ENCODE measurements around the gene EDIL3.

DNA sequence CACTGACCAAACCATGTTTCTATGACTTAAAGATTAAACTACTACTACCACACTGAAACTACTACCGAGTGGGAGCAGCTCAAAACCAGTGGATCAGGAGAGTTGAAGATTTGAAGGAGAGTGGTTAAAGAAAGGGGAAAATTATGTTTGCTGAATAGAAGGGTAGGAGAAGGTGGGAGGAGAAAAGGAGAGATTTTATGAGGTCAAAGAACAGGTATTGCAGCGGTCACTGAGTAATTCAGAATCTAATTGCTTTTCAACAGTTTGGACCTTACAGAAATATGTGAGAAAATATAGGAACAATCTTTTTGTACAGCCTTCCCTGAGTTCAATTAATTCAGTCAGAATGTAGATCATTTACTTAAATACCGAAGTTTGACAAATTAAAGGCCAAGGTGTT is 24.6 kb downstream of the EDIL3 start:
- TF ChIP-seq POLR2A (IDR thresholded peaks at IDR 0.05; ENCODE audit: low read depth, low read length) (no peak), POLR2AphosphoS5 (IDR thresholded peaks at IDR 0.05; ENCODE audit: insufficient read depth, low read depth, low read length) (no peak), EZH2 (IDR thresholded peaks at IDR 0.05; ENCODE audit: borderline replicate concordance, low read depth, low read length, severe bottlenecking) (no peak)
- TF ChIP-seq, protein P1, sequence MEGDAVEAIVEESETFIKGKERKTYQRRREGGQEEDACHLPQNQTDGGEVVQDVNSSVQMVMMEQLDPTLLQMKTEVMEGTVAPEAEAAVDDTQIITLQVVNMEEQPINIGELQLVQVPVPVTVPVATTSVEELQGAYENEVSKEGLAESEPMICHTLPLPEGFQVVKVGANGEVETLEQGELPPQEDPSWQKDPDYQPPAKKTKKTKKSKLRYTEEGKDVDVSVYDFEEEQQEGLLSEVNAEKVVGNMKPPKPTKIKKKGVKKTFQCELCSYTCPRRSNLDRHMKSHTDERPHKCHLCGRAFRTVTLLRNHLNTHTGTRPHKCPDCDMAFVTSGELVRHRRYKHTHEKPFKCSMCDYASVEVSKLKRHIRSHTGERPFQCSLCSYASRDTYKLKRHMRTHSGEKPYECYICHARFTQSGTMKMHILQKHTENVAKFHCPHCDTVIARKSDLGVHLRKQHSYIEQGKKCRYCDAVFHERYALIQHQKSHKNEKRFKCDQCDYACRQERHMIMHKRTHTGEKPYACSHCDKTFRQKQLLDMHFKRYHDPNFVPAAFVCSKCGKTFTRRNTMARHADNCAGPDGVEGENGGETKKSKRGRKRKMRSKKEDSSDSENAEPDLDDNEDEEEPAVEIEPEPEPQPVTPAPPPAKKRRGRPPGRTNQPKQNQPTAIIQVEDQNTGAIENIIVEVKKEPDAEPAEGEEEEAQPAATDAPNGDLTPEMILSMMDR (IDR thresholded peaks at IDR 0.05; ENCODE audit: extremely low read depth in 1 of 2, insufficient read depth in 1 of 2, low read depth in 1 of 2, low read length in 2 of 2): no peak
